Globus pallidus (tissue), 1 donor: ENCODE measurements around the gene TRABD2A.

ENCODE experiments used
- DNase-seq: peaks from one replicate; pipeline ENCODE4 v3.0.0-alpha.2; 2015; ENCODE audit warnings: low spot score

Gene TRABD2A

DNA sequence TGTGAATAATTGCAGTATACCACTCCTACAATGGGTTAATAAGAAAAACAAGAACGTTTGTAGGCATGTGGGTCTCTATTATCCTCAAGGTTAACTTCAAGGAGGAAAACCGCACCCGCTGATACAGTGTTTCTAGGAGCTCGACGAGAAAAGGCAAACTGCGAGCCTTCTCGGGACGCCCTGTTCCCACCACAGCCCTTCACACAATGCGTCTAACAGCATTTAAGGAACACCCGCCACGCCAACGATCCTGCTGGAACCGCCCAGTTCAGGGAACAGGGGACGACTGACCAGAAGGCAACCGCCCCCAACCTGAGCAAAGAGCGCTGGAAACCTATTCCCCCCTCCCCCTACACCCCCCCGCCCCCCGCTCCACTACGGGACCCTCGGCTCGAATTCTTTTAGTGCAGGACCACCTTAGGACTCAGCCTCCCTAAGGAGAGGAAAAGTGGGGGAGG is 23.9 kb upstream of the TRABD2A start:
- DNase-seq: no peak

DNA sequence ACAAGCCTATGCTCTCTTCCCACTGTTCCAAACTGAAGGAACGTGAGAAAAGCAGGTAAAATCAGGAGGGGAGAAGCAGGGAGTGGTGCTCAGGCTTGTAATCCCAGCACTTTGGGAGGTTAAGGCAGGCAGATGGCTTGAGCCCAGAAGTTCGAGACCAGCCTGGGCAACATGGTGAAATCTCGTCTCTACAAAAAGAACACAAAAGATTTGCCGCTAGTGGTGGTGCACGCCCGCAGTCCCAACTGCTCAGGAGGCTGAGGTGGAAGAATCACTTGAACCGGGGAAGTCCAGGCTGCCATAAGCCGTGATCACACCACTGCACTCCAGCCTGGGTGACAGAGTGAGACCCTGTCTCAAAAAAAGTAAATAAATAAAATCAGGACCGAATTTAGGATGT is 23.3 kb upstream of the TRABD2A start:
- no peak for DNase-seq

DNA sequence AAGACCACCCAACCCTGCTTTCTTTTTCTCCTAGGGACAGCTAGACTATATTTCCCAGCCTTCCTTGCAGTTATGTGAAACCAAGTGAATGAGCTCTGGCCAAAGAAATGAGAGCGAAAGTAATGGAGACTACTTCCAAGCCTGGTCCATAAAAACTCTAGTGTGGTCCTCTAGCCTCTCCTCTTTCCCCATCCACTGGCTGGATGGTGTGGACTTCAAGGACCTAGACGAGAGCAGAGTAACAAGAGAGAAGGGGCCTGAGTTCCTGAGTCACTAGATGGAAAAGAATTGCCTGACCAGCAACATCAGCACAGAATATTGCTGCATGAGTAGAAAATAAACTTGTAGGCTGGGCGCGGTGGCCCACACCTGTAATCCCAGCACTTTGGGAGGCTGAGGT is 21.6 kb upstream of the TRABD2A start:
- DNase-seq: no peak

DNA sequence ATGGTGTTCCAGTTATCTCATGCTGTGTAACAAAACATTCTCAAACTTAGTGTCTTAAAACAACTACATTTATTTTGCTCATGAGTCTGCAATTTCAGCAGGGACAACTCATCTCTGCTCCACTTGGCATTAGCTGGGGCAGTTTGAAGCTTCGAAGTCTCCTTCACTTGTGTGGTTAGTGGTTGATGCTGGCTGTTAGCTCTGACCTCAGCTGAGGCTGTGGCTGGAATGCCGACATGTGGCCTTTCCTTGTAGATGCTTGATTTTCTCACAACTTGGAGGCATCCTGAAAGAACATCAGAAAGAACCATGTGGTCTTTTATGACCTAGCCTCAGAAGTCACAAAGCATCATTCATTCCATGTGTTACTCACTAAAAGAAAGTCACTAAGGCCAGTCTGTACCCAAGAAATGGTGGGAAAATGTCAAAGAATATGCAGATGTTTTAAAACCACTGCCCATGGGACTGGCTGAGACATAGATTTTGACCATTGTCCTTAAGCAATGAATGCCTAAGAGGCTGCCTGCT is 20.8 kb upstream of the TRABD2A start:
- DNase-seq: no peak

DNA sequence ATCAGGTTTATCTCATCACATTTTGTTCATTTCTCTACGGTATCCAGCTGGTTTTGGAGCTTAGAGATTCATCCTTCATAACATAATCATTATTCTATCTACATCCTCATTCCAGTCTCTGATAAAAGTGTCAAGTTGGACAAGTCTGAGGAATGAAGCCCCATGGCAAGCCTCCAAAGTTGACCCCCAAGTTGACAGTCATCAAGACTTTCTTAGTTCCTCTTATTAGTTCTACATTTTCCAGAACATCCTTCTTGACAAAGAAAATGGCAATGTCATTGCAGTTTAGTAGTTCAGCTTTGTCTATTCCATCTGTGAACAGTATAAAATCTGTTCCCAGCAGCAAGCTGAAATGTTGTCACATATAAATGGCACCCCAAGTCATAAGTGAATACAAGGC is 20.1 kb upstream of the TRABD2A start:
- DNase-seq: no peak

DNA sequence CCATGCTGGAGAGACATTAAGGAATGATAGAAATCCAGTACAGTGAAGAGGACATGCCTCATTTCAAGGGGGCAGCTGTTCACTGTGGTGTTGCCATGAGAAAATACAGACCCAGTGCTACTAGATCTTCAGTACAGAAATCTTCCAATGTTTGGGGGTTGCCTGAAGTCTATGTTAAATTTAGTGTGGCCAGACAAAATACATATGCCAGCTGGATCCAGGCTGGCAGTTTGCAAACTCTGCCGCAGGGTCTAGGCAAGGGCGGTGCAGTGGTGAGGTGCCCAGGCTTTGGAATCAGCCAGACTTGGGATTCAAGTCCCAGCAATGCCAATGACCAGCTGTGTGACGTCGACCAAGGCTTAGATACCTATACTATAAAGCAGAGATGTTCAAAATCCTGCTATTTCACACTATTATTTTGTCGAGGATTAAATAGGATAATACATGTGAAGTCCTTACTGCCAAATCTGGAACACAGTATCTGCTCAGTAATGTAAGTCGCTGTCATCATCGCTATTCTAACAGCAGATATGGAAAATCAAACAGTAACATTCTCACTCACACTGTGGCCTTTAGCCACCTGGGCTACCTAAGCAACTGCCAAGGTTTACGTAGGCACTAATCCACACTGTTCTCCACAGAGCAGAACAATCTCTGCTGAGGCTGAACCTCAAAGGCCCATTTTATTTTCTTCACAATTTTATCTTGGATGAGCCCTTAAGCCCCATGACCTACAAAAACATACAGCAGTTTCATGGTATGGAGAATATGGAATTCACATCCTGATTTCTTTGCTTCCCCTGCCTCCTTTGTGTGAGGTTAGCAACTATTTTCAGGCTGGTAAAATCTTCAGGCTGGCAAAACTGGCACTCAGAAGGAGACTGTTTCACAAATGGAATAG is 18.7 kb upstream of the TRABD2A start:
- DNase-seq: no peak

DNA sequence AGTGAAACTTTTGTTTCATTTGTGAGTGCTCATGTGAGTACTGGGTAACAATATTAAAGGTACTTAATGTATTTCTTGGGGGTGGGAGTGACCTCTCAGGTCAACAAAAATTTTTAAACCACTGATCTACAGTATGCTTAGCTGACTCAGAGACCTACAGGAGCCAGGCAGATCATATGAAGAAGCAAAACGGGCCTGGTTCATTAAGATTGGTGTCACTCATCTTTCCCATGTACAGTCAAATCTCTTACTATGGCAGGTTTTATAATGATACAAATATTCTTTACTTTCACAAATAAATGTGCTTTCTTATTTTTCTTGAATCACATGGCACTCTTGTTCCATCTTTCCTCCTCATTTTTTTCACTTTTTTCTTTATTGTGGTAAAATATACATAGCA is 16.9 kb upstream of the TRABD2A start:
- DNase-seq: no peak

DNA sequence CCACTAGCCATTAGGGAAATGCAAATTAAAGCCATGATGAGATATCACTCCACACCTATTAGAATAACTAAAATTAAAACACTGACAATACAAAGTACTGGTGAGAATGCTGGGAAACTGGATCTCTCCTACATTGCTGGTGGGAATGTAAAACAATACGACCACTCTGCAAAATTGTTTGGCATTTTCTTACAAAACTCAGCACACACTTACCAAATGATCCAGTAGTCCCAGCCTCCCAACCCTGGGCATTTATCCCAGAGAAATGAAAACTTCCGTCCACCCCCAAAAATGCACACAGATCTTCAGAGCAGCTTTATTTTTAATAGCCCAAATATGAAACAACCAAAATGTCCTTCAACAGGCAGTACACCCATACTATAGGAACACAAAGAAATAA is 15.7 kb upstream of the TRABD2A start:
- no peak for DNase-seq

DNA sequence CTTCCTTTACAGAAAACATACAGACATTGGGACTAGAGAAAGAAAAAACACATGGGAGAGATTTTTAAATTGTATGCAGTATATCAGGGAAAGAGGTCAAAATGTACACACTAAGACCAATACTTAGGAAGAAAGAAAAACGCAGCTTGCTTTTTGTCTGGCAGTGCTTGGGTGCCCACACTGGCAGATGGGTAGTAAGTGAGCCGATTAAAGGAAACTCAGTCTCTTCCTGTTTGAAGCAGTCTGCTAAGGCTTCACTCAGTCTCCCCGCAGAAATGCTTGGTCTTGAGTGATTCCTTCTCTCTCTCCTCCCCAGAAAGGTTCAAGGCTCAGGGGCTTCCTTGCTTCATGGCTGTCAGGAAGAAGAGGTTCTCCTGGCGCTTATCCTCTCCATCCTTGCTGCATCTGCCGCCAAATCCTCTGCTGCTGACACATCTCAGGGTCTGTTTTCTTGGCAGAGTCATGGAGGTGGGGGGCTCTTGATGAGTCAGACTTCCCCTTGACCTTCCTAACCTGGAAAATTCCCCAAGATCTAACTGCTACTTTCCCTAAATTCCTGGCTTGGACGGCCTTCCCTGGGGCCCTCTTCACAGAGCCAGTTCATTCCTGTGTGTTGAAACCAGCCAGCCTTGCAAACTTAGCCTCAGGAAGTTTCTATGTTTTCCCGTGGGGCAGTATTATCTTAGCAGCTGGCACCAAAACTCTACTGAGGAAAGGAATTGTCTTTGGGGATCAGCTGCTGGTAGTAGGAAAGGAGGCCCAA is 14.1 kb upstream of the TRABD2A start:
- no peak for DNase-seq

DNA sequence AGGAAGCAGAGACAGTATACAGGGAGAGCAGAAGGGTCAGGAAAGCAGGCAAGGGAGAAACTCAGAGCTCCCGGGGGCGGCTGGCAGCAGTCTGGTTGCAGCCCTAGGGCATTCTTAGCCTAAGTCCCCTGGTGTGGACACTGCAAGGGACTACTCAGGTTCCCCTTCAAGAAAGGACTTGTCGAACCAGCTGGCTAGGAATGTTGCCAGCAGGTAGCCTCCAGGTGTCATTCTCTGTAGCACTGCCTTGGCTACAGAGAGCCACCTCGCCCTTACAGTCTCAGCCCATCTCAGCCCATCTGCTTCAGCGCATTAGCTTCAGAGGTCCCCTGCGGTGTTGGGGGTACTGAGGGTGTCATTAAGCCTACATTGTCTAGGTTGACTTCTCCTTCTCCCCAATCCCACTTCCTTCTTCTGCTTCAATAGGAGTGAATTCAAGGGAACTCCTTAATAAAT is 13.3 kb upstream of the TRABD2A start:
- DNase-seq: no peak

DNA sequence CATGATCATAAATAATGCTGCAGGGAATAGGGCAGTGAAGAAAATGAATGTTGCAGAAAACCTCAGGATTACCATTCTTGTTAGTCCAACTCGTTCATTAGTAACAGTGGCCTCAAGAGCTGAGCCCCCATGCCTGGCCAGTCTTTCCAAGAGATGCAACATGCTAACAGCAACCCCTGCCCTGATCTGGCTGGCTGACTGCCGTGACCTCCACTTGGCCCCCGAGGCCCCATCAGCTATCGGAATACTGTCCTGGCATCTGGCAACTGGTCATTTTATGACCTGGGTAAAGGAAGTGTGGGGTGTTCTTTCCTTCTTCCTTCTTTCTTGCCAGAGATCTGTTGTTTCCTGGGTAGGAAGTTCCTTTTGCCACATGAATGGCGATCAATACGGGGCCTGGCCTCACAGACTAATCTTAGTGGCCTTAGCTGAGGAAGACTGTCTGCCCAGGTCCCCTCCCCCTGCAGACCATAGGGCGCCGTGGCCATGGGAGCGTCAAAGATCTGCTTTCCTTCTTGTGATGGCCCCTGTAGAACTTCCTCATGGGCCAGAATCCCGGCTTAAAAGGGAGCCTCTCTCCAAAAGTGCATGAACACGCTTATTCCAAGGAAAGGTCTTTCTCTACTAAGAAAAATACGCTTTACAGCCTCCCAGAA is 10.6 kb upstream of the TRABD2A start:
- no peak for DNase-seq

DNA sequence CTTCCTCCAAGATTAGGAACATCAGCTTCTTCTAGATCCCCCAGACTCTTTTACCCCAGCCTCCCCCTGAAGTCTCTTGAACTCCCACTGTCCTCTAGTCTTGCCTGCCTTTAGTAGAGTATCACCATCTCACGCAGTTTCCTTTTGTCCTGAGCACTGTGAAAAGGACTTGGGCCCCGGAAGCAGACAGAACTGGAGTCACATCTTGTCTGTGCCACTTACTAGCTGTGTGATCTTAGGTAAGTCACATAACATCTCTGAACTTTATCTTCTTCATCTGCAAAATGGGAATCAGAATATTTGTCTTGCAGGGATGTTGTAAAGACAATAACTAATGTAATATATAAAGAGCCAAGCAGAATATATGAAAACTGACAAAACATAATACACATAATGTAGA is 8.4 kb upstream of the TRABD2A start:
- DNase-seq: no peak

DNA sequence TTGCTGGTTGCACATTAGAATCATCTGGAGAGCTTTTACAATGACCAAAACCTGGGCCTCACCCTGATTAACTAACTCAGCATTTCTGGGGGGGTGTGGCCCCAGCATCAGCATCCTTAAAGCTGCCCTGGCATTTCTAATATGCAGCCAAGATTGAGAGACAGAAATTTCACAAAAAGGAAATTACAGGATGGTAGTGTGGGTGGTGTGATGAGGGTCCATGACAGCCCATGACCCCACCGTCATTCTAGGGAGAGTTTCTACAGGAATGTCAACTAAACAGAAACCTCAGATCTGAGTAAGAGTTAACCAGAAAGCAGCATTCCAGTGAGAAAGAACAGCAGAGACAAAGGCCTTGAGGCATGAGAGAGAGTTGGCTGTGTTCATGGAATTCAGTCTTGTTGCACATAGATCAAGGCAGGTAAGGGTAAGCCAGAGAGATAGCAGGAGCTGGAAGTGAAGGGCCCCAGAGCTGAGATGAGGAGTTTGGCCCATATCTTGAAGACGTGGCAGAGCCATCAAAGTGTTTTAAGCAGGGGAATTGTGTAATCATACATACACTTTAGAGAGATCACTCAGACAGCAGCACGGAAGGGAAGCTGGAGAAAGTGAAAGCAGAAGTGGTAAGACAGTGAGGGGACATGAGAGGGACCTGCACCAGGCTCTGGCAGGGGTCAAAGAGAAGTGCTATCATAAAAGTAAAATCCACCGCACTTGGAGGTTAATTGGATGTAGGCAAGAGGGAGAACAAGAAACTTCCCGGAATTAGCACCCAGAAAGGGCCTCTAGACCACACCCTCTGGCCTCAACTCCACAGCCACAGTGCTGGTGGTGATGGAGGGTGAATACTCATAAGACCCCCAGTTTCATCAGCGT is 7.8 kb upstream of the TRABD2A start:
- peak; percentile 54 for DNase-seq

DNA sequence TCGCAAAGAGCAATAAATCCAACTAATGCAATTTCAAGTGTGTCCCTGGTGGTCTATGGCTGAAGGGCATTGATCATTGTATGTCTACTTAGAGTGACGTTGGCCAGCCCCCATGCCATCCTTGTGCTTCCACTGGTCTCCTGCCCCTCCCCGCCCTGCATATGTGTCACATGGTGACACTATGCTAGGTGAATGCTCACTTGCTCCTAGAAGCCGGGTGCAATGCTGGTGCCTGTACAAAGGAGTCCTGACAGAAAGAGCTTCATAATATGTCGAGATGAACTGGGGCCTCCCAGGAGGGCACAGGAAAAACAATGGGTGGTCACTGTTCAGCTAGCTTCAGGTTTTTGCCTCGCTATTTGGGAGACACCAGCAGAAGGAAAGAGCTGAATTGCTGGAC is 5.9 kb upstream of the TRABD2A start:
- DNase-seq: no peak

DNA sequence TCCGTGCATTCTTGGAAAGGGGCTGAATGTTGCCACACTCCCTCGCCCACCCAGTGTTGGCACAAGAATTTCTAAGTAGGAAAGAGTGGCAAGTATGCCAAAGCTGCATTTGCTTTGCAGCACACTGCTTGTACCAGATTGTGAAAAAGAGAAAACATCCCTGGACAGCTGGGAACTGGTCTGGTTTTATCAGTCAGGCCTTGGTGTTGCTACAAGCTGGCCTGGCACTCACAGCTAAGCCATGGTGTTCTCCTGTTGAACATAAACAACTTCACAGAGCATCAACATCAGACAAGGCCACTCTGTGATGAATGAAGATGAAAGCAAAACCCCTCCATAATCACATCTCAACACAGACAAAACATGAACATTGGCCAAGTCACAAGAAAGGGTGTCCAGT is 4.2 kb upstream of the TRABD2A start:
- DNase-seq: no peak

DNA sequence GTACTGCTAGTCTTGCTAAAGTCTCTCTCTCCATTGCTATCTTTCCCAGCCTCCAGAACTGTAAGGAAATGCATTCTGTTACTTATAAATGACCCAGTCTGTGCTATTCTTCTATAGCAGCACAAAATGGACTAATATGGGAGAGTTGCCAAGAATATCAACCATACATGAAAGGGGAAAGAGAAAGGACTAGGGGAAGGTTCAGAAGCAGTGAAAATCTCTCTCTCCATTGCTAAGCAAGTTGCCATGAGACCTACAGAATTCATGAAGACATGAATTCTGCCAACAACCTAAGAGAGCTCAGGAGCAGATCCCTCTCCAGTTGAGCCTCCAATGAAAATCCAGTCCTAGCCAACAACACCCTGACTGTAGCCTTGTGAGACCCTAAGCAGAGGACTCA is 3.6 kb upstream of the TRABD2A start:
- DNase-seq: no peak

DNA sequence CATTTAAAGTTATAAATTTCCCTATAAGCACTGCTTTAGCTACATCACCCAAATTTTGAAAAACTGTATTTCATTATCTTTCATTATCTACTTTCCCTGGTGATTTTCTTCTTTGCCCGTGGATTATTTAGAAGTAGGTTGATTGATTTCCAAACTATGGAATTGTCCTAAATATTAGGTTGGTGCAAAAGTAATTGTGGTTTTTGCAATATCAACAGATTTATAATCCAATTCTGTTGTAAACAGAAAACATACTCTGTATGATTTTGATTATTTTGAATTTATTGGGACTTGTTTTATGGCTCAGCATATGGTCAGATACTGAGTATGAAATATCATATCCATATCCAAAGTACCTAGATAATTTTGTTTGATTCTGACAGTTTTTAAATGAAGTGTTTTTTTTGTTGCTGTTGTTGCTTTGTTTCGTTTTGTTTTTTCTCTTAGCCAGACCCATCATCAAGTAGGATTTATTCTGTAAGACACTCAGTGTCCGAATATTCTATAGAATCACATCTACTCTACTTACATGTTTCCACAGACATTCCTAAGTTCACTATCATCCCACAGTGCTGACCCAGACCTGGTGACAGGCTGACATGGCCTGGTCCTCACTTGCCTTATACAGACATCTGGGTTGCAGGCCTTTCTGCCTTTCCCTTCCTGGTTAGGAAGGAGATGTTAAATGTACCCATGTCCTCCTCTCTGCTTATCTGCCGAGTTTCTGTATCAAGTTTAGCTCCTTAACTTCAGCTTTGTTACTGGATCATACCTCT is 2.1 kb upstream of the TRABD2A start:
- DNase-seq: no peak

DNA sequence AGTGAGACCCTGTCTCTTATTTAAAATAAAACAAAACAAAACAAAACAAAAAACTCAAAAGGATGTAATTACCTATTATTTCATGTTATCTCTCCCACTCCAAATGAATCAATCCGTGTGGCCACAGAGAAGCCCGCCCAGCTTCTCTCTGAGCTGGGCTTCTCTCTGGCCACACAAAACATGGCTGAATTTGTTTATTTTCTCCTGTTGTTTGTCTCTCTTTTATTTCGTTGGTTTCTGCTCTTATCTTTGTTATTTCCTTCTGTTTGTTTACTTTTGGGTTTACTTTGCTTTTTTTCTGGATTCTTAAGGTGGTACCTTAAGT is 1.5 kb upstream of the TRABD2A start:
- no peak for DNase-seq

DNA sequence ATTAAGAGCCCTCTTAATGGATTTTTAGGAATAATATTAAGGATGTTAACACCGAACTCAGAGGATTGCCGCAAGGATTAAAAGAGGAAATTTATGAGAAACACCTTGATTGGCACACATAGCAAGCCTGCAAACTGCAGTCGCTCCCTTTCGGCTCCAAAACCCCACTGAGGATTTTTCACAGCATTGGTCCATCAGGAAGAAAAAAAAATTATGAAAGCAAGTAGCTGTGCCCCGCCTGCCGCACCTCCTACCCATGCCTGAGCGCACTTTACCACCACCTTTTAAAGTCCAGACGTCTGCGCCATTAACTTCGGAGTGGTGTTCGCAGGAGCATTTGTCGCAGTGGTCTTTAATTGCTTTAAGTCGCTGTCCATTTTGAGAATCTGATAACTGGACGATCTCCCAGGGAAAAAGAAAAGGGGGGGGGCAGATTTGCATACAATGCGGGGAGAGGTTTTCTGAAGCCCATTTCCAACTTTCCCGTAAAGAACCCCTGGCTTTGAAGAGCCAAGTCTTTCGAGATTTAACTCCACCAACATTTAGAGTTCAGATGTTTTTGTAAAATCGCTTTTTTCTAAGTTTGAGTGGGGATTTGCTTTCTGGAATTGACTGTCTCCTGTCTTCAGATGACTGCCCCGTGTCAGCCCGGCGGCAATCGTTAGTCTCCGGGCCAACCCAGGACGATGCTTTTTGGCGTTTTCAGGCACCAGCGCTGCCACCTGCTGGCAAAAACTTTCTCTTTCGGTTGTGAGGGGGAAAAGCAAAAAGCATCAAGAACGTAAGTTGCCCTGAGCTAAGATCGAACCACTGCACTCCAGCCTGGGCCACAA is 913 bp upstream of the TRABD2A start:
- DNase-seq: peak; percentile 73

DNA sequence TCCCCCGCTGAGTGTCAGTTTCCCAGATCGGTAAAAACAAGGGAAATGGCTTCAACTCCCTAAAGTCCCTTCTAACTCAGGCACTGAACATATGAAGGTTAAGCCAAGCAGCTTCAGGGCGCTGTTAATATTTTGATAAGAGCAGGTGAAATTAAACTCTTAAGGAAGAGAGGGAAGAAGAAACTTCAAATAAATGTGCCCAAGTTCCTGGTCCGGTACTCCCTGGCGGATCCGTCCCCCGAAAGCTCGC is 564 bp downstream of the TRABD2A start:
- no peak for DNase-seq
